Activated CD4-positive, alpha-beta T cell treated with anti-CD3 and anti-CD28 coated beads, Interleukin-2, amount 10 ng/mL, durations not matched to agents 7 days and 5 days (primary cell): ENCODE data around the gene NANOGP8. TPM values are rescaled to one million over a fixed set of nuclear protein-coding genes. Genes with fewer than 3 reads are reported as not detected.

Experiments
- total RNA-seq, 2 experiments: library from RNA; stranded (reverse); gene quantifications; one replicate each; pipeline ENCODE4 v1.2.3, GENCODE V29; 2021

NANOGP8 gene
- total RNA-seq, 2 experiments from 2014 or later: not detected

Other genes starting within 250 kb of the NANOGP8 start
- 10 to 100 TPM; 35.5 to 43.7 TPM for gene AQR, start 115.6 kb downstream of the NANOGP8 start, total RNA-seq
- 10 to 100 TPM; 37.7 to 46.7 TPM for gene ZNF770, start 97.0 kb downstream of the NANOGP8 start, total RNA-seq